ENCODE results near the gene TRAPPC12.

GRCh38 chr2:3406501-3406900 lies 27.0 kb downstream of the TRAPPC12 start:
- no peak for TF ChIP-seq CTCF (IDR thresholded peaks at IDR 0.05)
- no peak for TF ChIP-seq POLR2A (IDR thresholded peaks at IDR 0.05)
